ENCODE results near the gene SRSF10. TPM values are rescaled to one million over a fixed set of nuclear protein-coding genes. Genes with fewer than 3 reads are reported as not detected.

SRSF10 gene
- total and polyA plus RNA-seq, 9 of the 15 experiments (the other 6 are each of a cell fraction or from before 2014, with no cell fraction given) = 154 to 264 (median 205) TPM

GRCh38 chr1:23979881-23980727, at the start of gene SRSF10 (continued):
- TF ChIP-seq SNRNP70 (optimal IDR thresholded peaks at IDR 0.05; ENCODE audit: low read depth, low read length) (no peak), SPI1 (IDR thresholded peaks at IDR 0.05; ENCODE audit: borderline replicate concordance, low read depth, low read length) (peak; percentile 94), CSDE1 (IDR thresholded peaks at IDR 0.05) (no peak; a peak in 1 of 4 replicates), ZNF408 (CRISPR knock-in tag; IDR thresholded peaks at IDR 0.05; ENCODE audit: low read depth) (no peak), KDM2B (CRISPR knock-in tag; IDR thresholded peaks at IDR 0.05) (peak; percentile 69), EP300 (IDR thresholded peaks at IDR 0.05; ENCODE audit: low read length) (peak; percentile 43), TBL1XR1 (IDR thresholded peaks at IDR 0.05; ENCODE audit: low read length in 2 of 2) (peak in 1 of 2 experiments; percentile 6; a peak in 1 of 4 replicates), ZNF232 (CRISPR knock-in tag; IDR thresholded peaks at IDR 0.05) (peak; percentile 90; the same call in 1 of the 2 replicates), EWSR1 (IDR thresholded peaks at IDR 0.05; ENCODE audit: borderline replicate concordance, low read depth, partially characterized antibody) (no peak), PRDM10 (IDR thresholded peaks at IDR 0.05; ENCODE audit: partially characterized antibody) (peak; percentile 63), POLR2B (IDR thresholded peaks at IDR 0.05; ENCODE audit: low read depth, partially characterized antibody) (peak; percentile 99), KHSRP (IDR thresholded peaks at IDR 0.05) (no peak), SMARCB1 (IDR thresholded peaks at IDR 0.05; ENCODE audit: insufficient read length, low read depth) (no peak), CBX3 (IDR thresholded peaks at IDR 0.05; ENCODE audit: borderline replicate concordance in 1 of 2, low read length in 2 of 2) (peak in 1 of 2 experiments; percentile 73; a peak in 2 of 3 replicates), ZBTB1 (CRISPR knock-in tag; IDR thresholded peaks at IDR 0.05; ENCODE audit: borderline replicate concordance, low read depth) (peak; percentile 76; the same call in 1 of the 2 replicates), E2F3 (CRISPR knock-in tag; IDR thresholded peaks at IDR 0.05) (peak; percentile 96), POLR2H (tag; IDR thresholded peaks at IDR 0.05; ENCODE audit: low read depth) (peak; percentile 95), POLR2A (conservative IDR thresholded peaks at IDR 0.05) (peak; percentile 99), GTF2F1 (IDR thresholded peaks at IDR 0.05; ENCODE audit: low read depth, low read length) (peak; percentile 56; the same call in 1 of the 2 replicates), ZNF316 (IDR thresholded peaks at IDR 0.05) (peak; percentile 53), POLR3G (IDR thresholded peaks at IDR 0.05; ENCODE audit: extremely low read depth, insufficient read length, insufficient replicate concordance) (no peak), XRCC5 (IDR thresholded peaks at IDR 0.05; ENCODE audit: low read depth, low read length) (0 out of 2 replicates have a peak, but pooled peaks have one; percentile 34), ARID3B (CRISPR knock-in tag; IDR thresholded peaks at IDR 0.05; ENCODE audit: borderline replicate concordance) (0 out of 2 replicates have a peak, but pooled peaks have one; percentile 22), TGIF2 (CRISPR knock-in tag; IDR thresholded peaks at IDR 0.05) (peak; percentile 97)

Data from K562 (cell line).